ENCODE measurements around the gene GIPR.
"Not testable (repeated sequence)": the region's sequence is repeated elsewhere in the genome, so short reads cannot be mapped to it uniquely, and the experiment has no call there.

GIPR gene

DNA sequence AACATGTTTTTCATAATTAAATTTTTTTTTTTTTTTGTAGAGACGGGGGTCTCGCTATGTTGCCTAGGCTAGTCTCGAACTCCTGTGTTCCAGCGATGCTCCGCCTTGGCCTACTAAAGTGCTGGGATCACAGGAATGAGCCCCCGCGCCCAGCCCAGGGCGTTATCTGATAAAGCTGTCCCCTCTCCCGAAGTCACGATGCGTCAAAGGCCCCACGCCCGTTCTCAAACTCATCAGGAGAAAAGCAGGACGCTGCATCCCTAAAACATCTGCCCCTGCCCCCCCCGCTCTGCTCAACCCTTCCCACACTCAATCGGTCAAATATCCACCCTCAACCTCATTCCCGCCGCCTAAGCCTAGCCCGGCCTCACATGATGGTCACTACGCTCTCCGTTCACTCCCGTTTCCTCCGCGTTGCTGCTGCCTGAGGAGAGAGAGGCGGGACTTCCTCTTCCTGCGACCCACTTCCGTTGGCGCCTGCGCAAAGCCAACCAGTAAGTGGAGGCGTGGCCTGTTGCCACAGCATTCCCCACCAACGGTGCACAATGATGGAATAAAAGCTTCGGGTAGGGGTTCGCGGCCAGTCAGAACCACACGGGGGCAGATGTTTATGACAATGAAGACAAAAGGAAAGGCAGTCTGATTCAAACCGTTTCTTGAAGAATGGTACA, 23.6 kb downstream of the GIPR start, which contains the start of gene SNRPD2:
Gene SNRPD2 (minus strand): TSS at position 438 of the 671 bp plus-strand sequence. CDS start 65 bp downstream, at position 373.
- peak; percentile 98 for DNase-seq (ENCODE audit: low read depth, low spot score)

DNA sequence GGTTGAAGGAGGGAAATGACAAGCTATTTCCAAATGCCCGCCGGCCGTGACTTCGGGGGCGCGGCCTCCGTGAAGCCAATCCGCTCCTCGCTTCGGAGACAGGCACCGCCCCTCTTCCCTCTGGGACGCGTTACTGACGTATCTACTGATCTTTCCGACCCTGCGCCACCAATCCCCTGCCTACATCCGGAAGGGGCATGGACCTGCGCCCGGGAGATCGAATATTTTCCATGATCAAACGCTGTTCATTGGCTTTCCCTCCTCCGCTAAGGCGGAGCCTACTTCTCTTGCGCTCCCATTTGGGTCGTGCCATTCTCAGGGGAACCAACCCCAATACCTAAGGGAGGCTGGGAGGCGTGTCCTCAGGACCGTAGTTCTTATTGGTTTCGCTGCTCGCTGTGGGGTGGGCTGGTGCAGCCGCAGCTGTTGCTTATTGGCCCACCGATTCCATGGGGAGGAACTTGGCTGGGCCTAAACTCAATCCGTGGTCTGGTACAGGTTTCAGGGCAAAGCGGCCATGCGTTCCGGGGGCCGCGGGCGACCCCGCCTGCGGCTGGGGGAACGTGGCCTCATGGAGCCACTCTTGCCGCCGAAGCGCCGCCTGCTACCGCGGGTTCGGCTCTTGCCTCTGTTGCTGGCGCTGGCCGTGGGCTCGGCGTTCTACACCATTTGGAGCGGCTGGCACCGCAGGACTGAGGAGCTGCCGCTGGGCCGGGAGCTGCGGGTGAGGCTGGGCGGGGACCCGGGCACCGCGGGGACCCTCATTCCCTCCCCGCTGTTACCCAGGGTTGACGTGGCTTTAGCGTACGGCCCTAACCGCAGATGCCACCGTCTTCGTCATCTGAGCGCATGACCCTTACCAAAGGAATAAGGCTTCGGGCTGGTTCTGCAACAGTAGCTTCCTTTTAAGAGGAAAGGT, 24.4 kb downstream of the GIPR start, which contains the start of gene QPCTL:
Gene QPCTL (plus strand): TSS at position 480 of the 919 bp plus-strand sequence. CDS start 38 bp downstream, at position 518.
- DNase-seq (ENCODE audit: low read depth, low spot score): peak; percentile 100

DNA sequence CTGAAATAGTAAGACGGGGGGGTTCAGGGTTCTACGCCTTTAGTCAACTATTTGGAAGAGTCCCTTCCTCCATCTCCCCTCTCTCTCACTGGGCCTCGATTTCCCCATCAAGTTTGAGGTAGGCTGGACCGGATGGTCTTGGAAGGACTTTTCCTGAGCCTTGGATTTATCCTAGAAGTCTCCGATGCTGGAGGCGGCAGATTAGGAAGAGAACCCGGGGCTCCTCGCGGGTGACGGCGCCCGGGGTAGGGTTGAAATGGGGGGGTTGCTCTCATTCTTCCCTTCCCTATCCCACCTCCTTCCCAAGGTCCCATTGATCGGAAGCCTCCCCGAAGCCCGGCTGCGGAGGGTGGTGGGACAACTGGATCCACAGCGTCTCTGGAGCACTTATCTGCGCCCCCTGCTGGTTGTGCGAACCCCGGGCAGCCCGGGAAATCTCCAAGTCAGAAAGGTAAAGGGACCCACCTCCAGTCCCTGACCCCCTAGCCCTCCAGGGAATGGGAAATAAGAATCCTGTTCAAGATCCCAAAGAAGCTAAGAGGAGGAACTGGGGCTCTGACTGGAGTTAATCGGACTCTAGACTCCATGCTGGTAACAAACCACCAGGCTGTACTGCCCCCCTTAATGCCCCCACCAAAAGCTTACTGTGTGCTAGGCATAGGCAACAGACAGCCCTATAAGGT, 25.2 kb downstream of the GIPR start:
- peak; percentile 89 for DNase-seq (ENCODE audit: low read depth, low spot score)

DNA sequence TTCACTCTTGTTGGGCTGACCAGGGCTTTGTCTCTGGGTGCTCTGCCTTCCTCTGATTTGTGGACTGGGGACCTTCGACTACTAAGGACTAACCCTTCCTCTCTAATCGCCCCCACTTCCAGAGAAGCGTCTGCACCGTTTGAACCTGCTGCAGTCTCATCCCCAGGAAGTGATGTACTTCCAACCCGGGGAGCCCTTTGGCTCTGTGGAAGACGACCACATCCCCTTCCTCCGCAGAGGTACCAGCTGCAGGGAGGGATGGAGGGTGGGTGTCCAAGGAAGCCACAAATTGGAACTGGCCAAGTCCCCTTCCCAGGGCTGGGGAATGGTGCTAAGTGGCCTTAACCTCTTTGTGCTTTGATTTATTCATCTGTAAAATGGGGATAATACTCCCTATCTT, 33.7 kb downstream of the GIPR start:
- DNase-seq (ENCODE audit: low read depth, low spot score): no peak

DNA sequence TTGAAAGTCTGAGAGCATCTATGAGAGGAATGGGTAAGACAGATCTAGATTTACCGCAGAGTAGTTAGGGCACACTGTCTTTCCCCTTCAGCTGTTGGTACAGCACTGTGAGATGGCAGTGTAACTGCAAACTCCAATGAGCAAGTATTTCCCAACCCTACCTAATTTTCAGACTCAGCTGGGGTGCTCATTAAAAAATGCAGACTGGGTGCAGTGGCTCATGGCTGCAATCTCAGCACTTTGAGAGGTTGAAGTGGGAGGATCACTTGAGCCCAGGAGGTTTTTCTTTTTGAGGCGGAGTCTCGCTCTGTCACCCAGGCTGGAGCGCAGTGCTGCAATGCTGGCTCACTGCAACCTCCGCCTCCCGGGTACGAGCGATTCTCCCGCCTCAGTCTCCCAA, 37.1 kb downstream of the GIPR start:
- no peak for DNase-seq (ENCODE audit: low read depth, low spot score)

DNA sequence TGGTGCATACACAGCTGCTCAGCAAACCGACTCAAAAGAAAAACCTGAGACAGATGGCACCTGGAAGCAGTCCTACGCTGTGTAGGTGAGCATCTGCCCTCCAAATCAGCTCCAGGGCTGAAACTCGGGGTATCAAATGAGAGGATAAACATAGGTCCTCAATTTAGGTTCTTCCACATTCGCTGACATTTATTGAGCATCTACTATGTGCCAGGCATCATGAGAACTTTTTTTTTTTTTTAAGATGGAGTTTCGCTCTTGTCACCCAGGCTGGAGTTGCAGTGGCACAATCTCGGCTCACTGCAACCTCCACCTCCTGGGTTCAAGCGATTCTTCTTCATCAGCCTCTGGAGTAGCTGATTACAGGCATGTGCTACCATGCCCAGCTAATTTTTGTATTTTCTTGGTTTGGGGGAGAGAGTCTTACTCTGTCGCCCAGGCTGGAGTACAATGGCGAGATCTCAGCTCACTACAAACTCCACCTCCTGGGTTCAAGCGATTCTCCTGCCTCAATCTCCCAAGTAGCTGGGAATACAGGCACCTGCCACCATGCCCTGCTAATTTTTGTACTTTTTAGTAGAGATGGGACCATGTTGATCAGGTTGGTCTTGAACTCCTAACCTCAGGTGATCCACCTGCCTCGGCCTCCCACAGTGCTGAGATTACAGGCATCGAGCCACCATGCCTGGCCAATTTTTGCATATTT, 37.8 kb downstream of the GIPR start:
- DNase-seq (ENCODE audit: low read depth, low spot score): no peak

DNA sequence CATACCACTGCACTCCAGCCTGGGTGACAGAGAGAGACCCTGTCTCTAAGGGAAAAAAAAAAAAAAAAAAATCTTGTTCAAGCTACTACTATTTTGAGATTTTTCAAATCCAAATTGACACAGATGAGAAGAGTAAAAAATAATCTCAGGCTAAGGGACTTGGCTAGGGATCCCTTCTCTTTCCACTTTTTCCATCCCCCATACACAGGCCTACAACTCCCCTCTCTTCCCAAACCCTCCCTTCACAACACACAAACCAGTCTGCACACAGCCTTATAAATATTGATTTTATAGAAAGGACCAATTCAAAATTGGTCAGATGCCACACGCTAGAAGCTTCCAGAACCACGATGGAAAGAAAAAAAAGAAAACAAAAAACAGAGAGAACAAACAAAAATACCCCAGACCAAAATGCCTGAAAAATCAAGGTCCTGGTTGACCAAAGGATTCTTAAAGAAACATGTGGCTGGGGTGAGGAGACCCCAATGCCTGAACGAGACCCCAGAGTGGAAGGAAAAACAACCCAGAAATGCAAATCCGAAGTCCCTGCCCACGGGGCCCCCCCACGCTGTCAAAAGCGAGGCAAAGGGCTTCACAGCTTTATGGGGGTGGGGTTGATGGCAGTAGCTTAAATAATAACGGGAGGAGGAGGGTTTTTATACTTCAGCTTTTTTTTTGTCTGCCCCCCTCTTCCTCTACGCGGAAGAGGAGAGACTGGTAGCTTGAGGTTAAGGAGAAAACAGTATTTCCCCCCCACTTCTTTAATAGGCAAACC, 42.5 kb downstream of the GIPR start:
- DNase-seq (ENCODE audit: low read depth, low spot score): no peak

DNA sequence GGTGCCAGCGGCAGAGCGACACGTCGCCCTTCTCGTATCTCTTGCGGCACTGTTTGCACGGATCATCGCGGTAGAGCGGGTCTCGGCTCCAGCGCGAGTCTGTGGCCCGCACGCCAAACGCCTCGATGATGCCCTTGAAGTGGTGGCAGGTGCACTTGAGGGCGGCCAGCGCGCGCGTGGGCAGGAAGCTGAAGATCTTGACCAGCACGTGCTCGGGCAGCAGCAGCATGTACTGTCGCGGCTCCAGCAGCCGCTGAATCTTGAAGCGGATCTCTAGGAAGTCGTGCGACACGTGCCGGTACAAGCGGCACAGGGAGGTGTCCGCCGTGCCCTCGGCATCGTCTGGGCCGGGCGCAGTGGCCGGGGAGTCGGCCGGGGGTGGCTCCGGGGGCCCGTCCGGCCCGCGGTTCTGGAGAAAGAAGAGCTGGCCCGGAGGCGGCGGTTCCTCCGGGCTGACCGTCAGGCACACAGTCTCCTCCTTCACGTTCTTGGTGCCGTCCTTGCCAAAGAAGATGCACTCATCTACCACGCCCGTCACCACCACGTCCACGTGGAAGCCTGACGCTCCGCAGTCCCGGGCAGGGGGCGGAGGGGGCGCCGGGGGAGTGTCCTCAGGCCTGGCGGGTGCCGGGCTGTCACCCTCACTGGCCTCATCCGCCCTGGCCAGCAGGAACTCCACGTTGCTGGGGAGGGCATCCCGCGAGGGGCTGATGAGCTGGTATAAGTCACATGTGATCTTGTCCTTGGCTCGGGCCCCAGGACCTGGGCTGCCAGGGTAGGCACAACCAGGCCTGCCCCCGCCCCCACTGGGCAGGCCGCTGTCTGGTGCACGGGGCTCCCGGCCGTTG, 44.1 kb downstream of the GIPR start:
- DNase-seq (ENCODE audit: low read depth, low spot score): no peak

DNA sequence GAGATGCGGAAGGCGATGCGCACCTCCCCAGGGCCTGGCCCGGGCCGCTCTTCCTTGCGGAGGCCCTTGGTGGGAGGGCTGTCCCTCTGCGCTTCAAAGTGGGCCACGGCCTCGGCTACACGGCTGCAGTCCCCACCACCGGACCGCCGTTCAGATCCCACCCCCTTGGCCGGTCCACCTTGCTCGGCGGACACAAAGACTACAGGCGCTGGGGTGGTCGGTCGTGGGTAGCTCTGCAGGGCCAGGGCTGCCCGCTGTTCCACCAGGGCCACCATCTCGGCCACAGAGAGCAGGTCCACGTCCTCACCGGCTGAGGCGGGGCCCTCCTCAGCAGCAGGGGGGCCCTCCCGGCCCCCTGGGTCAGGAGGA, 44.7 kb downstream of the GIPR start:
- DNase-seq (ENCODE audit: low read depth, low spot score): no peak

DNA sequence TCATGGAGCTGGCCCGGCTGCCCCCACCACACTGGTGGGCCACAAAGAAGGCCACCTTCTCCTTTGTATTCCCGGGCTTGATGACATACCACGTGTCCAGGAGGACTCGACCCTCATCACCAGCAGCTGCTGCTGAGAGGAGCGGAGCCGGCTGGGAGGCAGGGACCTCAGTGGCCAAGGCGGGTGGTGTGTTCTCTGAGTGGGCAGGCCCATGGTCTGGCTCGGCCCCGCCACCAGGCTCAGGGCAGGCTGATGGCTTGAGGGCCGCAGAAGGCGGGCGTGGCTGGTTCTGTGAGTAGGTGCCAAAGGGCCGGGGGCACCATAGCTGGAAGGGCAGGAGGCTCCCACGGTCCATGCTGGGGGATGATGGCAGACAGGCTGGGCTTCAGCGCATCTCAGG, 45.1 kb downstream of the GIPR start:
- DNase-seq (ENCODE audit: low read depth, low spot score): no peak

DNA sequence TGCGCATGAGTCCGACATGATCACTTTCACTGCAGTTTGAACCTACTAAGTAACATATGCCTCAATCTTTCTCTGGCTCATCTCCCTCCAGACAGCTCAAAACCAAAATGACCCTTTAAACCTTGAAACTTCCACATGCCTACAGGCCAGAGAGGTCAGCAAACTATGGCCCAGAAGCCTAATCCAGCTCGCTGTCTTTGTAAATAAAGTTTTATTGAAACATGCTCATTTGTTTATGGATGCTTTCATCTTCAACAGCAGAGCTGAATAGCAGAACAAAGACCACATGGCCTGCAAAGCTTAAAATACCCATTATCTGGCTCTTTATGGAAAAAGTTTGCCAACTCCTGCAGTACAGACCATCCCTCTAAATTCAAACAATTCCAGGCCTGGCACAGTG, 47.1 kb downstream of the GIPR start:
- no peak for DNase-seq (ENCODE audit: low read depth, low spot score)

DNA sequence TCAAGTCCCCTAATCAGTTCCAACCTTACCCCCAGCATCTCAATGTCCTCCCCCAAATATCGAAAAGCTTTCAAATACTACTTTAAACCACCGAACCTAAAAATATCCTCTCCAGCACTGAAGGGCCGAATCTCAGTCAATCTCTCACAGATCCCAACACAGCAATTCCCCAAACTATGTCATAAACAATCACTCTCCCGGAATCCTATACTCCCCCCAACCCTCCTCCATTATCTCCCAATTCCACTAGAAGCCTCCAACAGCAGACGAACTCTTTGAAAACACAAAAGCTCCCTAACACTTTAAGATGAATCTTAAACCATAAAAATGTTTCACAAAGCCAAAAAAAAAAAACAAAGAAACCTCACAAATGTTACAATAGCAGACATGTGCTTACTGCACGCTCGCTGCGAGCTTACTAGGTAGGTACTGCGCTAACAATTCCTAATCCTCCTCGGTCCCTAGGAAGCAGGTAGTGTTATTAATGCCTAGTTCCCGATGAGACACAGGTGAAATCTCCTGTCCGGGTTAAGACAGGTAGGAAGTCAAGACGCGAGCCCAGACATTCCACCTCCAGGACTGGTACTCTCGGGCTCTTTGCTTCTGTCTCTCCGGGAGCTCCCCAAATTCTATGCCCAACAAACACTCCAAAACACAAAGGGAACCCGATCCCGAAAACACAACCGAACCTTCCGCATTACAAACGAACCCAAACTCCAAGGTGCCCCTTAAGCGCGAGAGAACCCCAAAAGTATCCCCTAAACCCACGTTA, 48.5 kb downstream of the GIPR start:
- DNase-seq (ENCODE audit: low read depth, low spot score): peak; percentile 51

DNA sequence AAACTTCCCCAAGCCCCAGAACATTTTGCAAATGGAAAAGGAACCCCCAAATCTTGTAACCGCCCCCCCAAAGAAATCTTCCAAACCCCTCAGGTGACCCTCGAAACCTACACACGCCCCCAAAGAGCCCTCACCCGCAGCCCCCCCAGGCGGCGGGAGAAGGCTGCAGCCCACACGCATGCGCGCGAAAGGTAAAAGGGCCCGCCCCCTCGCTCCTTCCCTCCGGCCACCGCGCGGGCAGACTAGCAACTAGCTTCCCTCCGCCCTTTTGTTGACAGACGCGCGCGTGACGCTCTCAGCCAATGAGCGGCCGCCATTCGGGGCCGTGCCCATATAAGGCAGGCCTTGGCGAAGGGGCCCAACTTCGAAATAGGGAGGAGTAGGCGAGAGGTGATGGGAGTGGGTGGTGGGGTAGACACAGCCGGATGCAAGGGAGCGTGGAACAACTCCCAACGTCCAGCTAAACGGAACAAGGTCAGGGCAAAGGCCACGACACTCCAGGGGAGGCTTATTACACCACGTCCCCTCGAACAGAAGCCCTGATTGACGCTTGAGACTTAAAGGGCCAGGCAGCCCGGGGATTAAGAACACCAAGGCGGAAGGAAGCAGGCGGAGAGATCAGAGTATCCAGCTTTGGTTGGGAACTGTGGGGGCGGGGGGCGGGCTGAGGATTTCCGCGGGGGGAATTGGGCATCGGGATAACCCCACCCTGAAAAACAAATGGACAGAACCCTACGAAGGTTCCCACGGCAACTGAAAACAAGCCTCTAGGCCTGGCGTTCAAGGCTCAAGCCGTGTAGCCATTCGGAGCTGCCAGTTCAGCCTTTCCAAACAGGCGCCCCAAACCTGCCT, 49.3 kb downstream of the GIPR start:
- peak; percentile 100 for DNase-seq (ENCODE audit: low read depth, low spot score)

DNA sequence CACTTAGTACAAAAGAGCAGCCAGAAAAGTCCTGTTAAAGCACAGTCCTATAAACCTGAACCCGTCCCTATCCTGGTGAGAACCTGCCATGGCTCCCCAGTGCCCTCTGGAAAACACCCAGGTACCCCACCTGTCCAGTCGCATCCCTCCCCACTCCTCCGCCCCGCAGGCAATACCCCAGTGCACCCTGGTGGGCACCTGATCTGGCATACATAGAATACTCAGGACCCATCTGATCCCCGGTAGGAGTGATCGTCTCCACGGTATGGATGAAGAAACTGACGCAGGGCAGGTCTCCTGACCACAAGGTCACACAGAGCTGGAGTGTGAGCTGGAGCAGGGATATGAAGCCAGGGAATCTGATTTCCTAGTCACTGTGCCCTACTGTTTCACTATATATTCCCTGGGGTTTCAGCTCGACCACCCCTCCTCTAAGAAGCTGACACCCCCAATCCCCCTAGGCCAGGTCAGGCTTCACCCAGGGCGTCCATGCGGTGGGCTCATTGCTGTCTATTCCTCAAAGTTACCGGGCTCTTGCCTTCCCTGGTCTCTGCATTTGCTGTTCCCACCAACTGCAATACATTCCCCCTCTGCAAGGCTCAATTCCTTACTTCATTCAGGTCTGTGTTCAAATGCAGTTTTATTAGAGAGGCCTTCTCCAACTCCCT, 50.1 kb downstream of the GIPR start:
- DNase-seq (ENCODE audit: low read depth, low spot score): no peak

DNA sequence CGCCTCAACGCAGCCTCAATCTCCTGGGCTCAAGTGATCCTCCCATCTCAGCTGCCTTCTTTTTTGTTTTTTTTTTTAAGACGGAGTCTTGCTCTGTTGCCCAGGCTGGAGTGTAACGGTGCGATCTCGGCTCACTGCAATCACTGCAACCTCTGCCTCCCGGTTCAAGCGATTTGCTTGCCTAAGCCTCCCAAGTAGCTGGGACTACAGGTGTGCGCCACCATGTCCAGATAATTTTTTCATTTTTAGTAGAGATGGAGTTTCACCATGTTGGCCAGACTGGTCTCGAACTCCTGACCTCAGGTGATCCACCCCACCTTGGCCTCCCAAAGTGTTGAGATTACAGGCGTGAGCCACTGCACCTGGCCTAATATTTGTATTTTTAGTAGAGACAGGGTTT, 52.0 kb downstream of the GIPR start:
- not testable (repeated sequence) for DNase-seq (ENCODE audit: low read depth, low spot score)

DNA sequence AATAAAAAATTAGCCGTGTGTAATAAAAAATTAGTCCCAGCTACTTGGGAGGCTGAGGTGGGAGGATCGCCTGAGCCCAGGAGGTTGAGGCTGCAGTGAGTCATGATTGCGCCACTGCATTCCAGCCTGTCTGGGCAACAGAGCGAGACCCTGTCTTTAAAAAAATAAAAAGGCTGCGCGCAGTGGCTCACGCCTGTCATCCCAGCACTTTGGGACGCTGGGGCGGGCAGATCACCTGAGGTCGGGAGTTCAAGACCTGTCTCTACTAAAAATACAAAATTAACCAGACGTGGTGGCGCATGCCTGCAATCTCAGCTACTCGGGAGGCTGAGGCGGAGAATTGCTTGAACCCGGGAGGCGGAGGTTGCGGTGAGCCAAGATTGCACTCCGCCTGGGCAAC, 60.7 kb downstream of the GIPR start:
- DNase-seq (ENCODE audit: low read depth, low spot score): not testable (repeated sequence)

DNA sequence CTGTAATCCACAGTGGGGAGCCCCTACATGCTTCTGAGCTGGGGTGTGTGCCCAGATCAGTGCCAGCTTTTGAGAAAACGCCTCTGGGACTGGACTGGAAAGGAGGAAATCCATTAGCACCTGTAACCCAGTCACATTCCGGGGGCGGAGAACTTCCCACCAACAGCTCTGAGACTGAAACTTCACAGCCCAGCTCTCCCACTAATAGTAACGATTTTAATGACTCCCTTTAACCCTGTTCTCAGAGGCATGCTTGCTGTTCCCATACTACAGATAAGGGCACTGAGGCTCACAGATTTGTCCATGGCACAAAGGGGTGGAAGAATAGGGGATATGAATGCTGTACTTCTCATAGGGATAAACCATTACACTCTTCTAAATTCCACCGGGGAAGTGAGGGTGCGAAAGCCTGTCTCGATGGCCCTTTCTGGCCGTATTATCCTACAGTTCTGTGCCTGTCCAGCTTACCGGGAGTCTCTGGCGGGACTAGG, 61.8 kb downstream of the GIPR start:
- peak; percentile 57 for DNase-seq (ENCODE audit: low read depth, low spot score)
